Gastroesophageal sphincter (tissue), 4 donors: ENCODE data around the gene TRAPPC3. TPM values are rescaled to one million over a fixed set of nuclear protein-coding genes. Genes with fewer than 3 reads are reported as not detected.

Experiments
- ATAC-seq: fragments of 150-250 bp; one replicate; pipeline ENCODE4 v1.9.1; 2016; ENCODE audit warnings: mild to moderate bottlenecking, moderate library complexity
- H3K27ac ChIP-seq, 4 donors: fragments of 200-600 bp; sonication (generic) in 3 of 4; 1 replicate in 3 of 4; 2 replicates in 1 of 4; pipeline ENCODE4 v1.5.1; 2016 to 2019
- H3K27me3 ChIP-seq: fragments of 200-600 bp; sonication (generic); one replicate; pipeline ENCODE4 v1.5.1; 2019
- H3K36me3 ChIP-seq, 2 donors: fragments of 200-600 bp; sonication (generic); one replicate each; pipeline ENCODE4 v1.5.1; 2019; ENCODE audit warnings: control low read depth in 1 of 2
- H3K4me1 ChIP-seq, 3 donors: fragments of 200-600 bp; sonication (generic); 1 replicate in 2 of 3; 2 replicates in 1 of 3; pipeline ENCODE4 v1.5.1; 2016 to 2019; ENCODE audit warnings: control low read depth in 2 of 3
- H3K4me3 ChIP-seq, 2 donors: fragments of 200-600 bp; sonication (generic); one replicate each; pipeline ENCODE4 v1.5.1; 2019; ENCODE audit warnings: mild to moderate bottlenecking in 1 of 2, moderate library complexity in 1 of 2
- H3K9me3 ChIP-seq, 3 donors: fragments of 200-600 bp; sonication (generic); one replicate each; pipeline ENCODE4 v1.5.1; 2017 to 2019; ENCODE audit warnings: control low read depth in 2 of 3
- EP300 ChIP-seq: sonication (generic); formaldehyde crosslinking; IDR thresholded peaks from one replicate; pipeline ENCODE4 v1.6.1; 2017; ENCODE audit warnings: antibody characterized with exemption, mild to moderate bottlenecking
- POLR2A ChIP-seq, 2 donors: fragments of 450-650 bp; IDR thresholded peaks; one replicate each; pipeline ENCODE4 v1.6.1; 2017; ENCODE audit warnings: antibody characterized with exemption in 2 of 2, mild to moderate bottlenecking in 2 of 2, moderate library complexity in 1 of 2
- POLR2AphosphoS5 ChIP-seq: sonication (generic); formaldehyde crosslinking; IDR thresholded peaks from one replicate; pipeline ENCODE4 v1.6.1; 2017; ENCODE audit warnings: antibody characterized with exemption
- WGBS, 2 donors: methylation state at CpG; one replicate each; pipeline ENCODE4 v1.1.5; 2018; ENCODE audit warnings: low coverage in 1 of 2; 5-methylcytosine and 5-hydroxymethylcytosine counted together
- small RNA-seq, 4 donors: library from RNA; depleted of rRNA; stranded (forward); fragments of <200 nt; gene quantifications; one replicate each; pipeline ENCODE3, GENCODE V24; 2016
- total RNA-seq, 4 donors: library from RNA; depleted of rRNA; stranded (reverse); fragments of >200 nt; gene quantifications; one replicate each; pipeline ENCODE4 v1.1.0, GENCODE V29; 2016
- TF ChIP-seq, protein P1 (sequence below), 4 experiments: fragments of 200-600 bp in 2 of 4; fragments of 450-650 bp in 2 of 4; sonication (generic) in 1 of 4; IDR thresholded peaks; one replicate each; pipeline ENCODE4 v1.5.1; 2017 to 2019; ENCODE audit warnings: antibody characterized with exemption in 4 of 4, mild to moderate bottlenecking in 2 of 4, moderate library complexity in 2 of 4

TRAPPC3 gene
- total RNA-seq, 4 donors from 2014 or later, result 102 to 166 (median 129) TPM

DNA sequence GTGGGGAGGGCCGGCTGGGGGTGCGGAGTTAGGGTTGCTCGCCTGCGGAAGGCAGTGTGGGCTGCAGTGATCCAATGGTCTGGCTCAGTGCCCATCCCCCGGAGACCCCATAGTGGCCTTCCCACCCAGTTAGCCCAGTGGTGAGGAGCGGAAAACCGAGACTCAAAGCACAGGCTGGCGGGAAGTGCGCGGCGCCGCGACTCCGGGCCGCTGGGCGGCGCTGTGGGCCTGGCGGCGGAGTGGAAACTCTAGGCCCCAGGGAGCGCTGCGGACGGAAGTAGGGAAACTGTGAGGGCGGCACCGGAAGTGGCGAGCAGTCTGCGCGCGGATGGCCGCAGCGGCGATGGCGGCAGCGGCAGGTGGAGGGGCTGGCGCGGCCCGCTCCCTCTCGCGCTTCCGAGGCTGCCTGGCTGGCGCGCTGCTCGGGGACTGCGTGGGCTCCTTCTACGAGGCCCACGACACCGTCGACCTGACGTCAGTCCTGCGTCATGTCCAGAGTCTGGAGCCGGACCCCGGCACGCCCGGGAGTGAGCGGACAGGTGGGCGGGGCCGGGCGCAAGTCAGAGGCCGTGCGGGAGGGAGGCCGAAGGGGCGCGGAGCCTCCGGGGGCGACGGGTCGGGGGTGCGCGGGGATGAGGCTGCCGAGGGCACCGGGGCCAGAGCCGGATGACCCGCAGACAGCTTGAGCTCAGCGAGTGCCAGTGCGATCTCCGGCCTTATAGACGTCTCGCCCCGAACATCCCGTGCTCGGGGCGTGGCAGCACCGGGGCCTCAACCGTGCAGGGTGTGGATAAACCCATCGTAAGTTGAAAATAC lies 60.5 kb downstream of the TRAPPC3 start, which contains the start of gene ADPRS:
Gene ADPRS, plus strand, starts transcription at position 316 of the 816 bp plus-strand sequence. Its CDS starts 13 bp downstream, at position 329.
- peaks cover 27% of the 10 kb centered on the region for H3K27me3 ChIP-seq
- peak within 1 kb of the TSS; percentile 65 to 87 for H3K4me3 ChIP-seq
- peaks cover 0 to 68% (median 22%) of the 10 kb centered on the region in 3 donors for H3K4me1 ChIP-seq
- no peak for TF ChIP-seq EP300
- peak; percentile 94 to 95 for TF ChIP-seq POLR2A (IDR thresholded peaks at IDR 0.05)
- TF ChIP-seq POLR2AphosphoS5, result peak; percentile 95
- TF ChIP-seq, protein P1, sequence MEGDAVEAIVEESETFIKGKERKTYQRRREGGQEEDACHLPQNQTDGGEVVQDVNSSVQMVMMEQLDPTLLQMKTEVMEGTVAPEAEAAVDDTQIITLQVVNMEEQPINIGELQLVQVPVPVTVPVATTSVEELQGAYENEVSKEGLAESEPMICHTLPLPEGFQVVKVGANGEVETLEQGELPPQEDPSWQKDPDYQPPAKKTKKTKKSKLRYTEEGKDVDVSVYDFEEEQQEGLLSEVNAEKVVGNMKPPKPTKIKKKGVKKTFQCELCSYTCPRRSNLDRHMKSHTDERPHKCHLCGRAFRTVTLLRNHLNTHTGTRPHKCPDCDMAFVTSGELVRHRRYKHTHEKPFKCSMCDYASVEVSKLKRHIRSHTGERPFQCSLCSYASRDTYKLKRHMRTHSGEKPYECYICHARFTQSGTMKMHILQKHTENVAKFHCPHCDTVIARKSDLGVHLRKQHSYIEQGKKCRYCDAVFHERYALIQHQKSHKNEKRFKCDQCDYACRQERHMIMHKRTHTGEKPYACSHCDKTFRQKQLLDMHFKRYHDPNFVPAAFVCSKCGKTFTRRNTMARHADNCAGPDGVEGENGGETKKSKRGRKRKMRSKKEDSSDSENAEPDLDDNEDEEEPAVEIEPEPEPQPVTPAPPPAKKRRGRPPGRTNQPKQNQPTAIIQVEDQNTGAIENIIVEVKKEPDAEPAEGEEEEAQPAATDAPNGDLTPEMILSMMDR (IDR thresholded peaks at IDR 0.05), result peak in 3 of 4 experiments; percentile 98 to 100 (median 99)
- peaks cover 0 to 33% of the 10 kb centered on the region in 2 donors for H3K36me3 ChIP-seq
- no peaks in the 10 kb centered on the region for H3K9me3 ChIP-seq
- no CpG with 5 or more reads among the region's 84 CpGs for WGBS, 2 donors
- peak within 1 kb of the TSS; percentile 60 to 93 (median 90) for H3K27ac ChIP-seq
- peak; percentile 94 for ATAC-seq

DNA sequence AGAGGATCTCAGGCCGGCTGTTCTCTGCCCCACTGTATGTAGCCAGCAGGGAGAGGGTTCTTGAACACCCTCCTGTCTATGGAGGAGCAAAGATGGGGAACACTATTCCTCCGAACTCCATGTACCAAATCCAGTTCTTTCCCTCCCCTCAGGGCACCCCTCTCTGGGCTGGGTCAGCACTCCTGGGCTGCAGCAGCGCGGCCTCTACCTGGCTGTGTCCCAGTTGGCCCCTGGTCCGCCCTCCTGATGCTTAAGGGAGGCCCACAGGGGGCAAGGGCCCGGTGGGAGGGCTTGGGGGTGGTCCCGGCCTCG lies 61.1 kb downstream of the TRAPPC3 start:
- Histone ChIP-seq H3K9me3 (no peaks in the 10 kb centered on the region), H3K27me3 (peaks cover 29% of the 10 kb centered on the region), H3K4me1 (peaks cover 0 to 65% (median 23%) of the 10 kb centered on the region in 3 donors), H3K27ac (peak overlapping the region in 3 of 4 donors; percentile 88 to 93 (median 92)), H3K36me3 (peaks cover 0 to 27% of the 10 kb centered on the region in 2 donors), H3K4me3 (peak overlapping the region; percentile 65 to 87)
- TF ChIP-seq EP300 (no peak), POLR2A (IDR thresholded peaks at IDR 0.05) (no peak), POLR2AphosphoS5 (no peak)
- TF ChIP-seq, protein P1 (IDR thresholded peaks at IDR 0.05), result no peak
- ATAC-seq, result no peak
- 80% methylated on average over 1 of the region's 8 CpGs; no CpG with 5 or more reads in 1 of the 2 donors for WGBS, 2 donors

DNA sequence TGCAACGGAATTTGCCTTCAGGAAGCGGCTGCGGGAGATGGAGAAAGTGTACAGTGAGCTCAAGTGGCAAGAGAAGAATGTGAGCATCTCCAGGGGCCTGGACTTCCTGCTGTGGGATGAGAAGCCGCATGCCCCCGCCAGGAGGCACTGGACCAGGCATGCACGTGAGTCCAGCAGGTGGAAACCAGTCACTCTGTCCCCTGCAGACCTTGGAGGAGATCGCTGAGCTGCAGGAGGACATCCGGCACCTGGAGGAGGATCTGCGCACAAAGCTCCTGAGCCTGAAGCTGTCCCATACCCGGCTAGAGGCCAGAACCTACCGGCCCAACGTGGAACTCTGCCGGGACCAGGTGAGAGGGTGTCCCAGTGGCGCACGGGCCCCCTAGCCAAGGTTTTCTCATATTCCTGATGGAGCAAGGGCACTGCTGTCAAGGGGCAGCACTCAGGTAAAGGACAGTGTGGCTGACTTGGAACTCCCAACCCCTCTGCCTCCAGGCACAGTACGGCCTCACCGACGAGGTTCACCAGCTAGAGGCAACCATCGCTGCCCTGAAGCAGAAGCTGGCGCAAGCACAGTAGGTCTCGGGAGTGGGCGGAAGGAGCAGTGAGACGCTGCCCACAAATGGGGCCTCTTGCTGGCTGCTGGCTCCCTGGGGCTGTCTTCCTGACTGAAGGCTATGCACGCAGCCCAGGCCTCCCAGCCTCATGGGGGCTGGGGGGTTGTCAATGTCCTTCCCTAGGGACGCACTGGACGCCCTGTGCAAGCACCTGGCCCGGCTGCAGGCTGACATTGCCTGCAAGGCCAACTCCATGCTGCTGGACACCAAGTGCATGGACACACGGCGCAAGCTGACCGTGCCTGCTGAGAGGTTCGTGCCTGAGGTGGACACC lies 61.8 kb downstream of the TRAPPC3 start:
- Histone ChIP-seq H3K27me3 (peaks cover 29% of the 10 kb centered on the region), H3K36me3 (peaks cover 0 to 19% of the 10 kb centered on the region in 2 donors), H3K9me3 (no peaks in the 10 kb centered on the region), H3K27ac (no peak overlapping the region), H3K4me1 (peaks cover 0 to 58% (median 23%) of the 10 kb centered on the region in 3 donors), H3K4me3 (no peak overlapping the region)
- TF ChIP-seq POLR2AphosphoS5 (no peak), EP300 (no peak), POLR2A (IDR thresholded peaks at IDR 0.05) (no peak)
- TF ChIP-seq, protein P1 (IDR thresholded peaks at IDR 0.05), result no peak
- 100% methylated on average over 2 of the region's 31 CpGs; no CpG with 5 or more reads in 1 of the 2 donors for WGBS, 2 donors
- no peak for ATAC-seq

Small RNA genes within 50 kb of the gene (small RNA-seq; reads per million reads assigned to genes)
- gene RN7SL131P, result 0 reads per million in 4 donors

Other genes starting within 250 kb of the TRAPPC3 start
- 10 to 100 TPM; 33.9 to 36.9 (median 34.2) TPM for gene AGO3, start 218.4 kb downstream of the TRAPPC3 start, total RNA-seq
- gene TEKT2, start 65.4 kb downstream of the TRAPPC3 start, total RNA-seq, result under 1 TPM in 1 of 4 donors, not detected in 3; 0.73 TPM
- 10 to 100 TPM; 23.8 to 43.4 (median 32.6) TPM for gene ADPRS, start 60.6 kb downstream of the TRAPPC3 start, total RNA-seq
- gene COL8A2, start 24.3 kb downstream of the TRAPPC3 start, total RNA-seq, result 10 to 100 TPM; 43.3 to 57.8 (median 50.6) TPM
- gene MAP7D1, start 6.7 kb upstream of the TRAPPC3 start, total RNA-seq, result 100 to 1,000 TPM; 147 to 243 (median 172) TPM
- 100 to 1,000 TPM; 100 to 123 (median 114) TPM for gene THRAP3, start 75.0 kb upstream of the TRAPPC3 start, total RNA-seq
- gene SH3D21, start 156.9 kb upstream of the TRAPPC3 start, total RNA-seq, result 1 to 10 TPM in 2 of 4 donors, under 1 TPM in 1, not detected in 1; 0.27 to 1.4 (median 1.3) TPM
- gene EVA1B, start 174.2 kb upstream of the TRAPPC3 start, total RNA-seq, result 10 to 100 TPM; 42.0 to 68.7 (median 53.7) TPM
- gene STK40, start 236.4 kb upstream of the TRAPPC3 start, total RNA-seq, result 100 to 1,000 TPM in 1 of 4 donors, 10 to 100 TPM in 3; 39.2 to 127 (median 68.6) TPM
- 10 to 100 TPM; 39.5 to 50.2 (median 47.3) TPM for gene LSM10, start 248.4 kb upstream of the TRAPPC3 start, total RNA-seq